NCI-H146 (cell line): Measurements from ENCODE around the gene PBX2.
A peak's percentile ranks its signal among the peaks of the same experiment; 100 is the strongest.
"Not testable (repeated sequence)": the region's sequence is repeated elsewhere in the genome, so short reads cannot be mapped to it uniquely, and the experiment has no call there.

ENCODE experiments used
- DNase-seq: peaks from one replicate; lab custom pipeline; 2025; lab: John Stamatoyannopoulos, UW

Gene PBX2

DNA sequence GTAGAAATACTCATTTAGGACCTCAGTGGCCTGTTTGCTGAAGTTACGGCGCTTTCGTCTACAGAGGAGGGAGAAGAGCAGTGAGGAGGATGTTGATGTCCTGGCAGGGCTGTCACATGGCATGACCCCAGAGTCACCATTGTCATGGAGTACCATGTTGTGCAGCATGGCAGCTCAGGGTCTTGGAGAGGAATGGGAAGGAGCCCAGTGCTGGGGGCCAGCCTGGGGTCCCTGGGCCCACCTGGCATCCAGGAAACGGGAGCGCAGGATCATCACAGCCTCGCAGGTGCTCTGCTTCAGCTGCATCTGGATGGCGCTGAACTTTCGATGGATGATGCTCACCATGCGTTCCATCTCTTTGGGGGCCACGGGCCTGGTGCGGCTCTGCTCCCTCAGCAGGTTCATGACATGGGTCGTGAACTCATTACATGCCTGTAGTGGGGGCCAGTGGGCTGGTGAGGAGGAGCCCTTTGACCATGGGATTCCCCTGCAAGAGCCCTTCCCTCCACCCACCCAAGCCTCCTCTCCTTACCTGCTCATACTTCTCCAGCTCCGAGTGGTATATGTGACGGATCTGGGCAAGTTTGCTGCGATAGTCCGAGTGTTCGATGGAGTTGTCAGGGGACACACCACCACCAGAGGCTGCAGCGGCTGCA, 2.1 kb downstream of the PBX2 start:
- DNase-seq = not testable (repeated sequence)

- DNase-seq = no peak
These were observed 2.8 kb downstream of the PBX2 start for GRCh38 chr6:32187009-32187709.

GRCh38 chr6:32186151-32186840, 3.7 kb downstream of the PBX2 start:
- DNase-seq = not testable (repeated sequence)

DNA sequence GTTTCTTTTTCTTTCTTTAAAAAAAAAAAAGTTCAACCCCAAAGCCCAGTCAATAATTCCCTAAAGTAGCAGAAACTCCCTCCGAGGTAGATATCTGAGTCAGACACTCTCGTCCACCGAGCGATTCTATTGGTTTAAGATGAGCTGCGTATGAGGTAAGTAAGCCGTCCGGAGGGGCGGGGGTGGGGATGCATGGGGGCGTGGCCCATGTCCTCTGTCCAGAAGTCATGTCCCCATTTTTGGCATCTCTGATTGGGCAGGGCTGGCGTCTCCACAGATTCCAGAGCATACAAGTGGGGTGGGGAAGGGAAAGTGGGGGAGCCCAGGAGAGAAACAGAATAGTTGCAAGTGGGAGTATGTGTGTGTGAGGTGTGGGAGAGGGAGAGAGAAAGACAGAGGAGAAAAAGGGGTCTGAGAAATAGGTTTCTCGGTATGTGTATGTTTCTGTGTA, 4.3 kb downstream of the PBX2 start:
- not testable (repeated sequence) for DNase-seq

- DNase-seq = no peak
These were observed 5.8 kb downstream of the PBX2 start, which contains the start of gene AGER for GRCh38 chr6:32184084-32184640. Gene AGER (minus strand): TSS chr6:32184253. CDS start chr6:32184222, 31 bp downstream.

GRCh38 chr6:32183483-32184083, 6.4 kb downstream of the PBX2 start:
- no peak for DNase-seq

DNA sequence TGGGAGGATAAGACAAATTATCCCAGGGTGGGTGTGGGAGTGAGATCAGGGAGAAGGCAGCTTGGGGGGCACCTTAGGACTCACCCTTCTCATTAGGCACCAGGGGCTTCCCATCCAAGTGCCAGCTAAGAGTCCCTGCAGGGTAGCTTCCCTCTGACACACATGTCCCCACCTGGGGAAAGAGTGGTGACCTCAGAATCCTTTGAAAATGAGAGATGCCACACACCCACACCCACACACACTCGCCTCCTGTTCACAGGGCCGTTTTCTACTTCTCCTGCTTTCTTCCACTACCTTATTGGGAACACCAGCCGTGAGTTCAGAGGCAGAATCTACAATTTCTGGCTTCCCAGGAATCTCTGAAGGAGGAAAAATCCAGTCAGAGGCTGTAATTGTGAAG, 7.0 kb downstream of the PBX2 start:
- no peak for DNase-seq

- no peak for DNase-seq
These were observed 7.4 kb downstream of the PBX2 start for GRCh38 chr6:32182555-32182981.

DNA sequence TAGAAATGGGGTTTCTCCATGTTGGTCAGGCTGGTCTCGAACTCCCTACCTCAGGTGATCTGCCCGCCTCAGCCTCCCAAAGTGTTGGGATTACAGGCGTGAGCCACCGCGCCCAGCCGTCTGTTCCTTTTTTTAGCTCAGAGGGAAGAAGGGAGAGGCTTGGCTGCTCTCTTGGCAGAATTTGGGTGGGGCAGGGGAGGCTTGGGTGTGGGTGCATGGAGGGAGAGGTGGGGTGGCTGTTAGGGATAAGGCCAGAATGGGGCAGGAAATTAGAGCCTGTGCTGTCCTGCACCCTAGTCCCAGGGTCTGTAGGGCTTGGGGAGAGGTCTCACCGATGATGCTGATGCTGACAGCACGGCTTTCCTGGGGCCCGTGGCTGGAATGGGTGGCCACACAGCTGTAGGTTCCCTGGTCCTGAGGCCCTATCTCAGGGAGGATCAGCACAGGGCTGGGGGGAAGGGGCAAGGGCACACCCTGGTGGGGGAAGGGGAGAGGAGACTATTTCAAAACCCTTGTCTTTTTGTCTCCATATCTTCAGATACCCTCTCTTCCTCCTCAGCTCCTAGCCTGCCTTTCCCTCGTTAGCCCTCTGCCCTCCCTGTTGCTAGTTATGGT, 8.0 kb downstream of the PBX2 start:
- DNase-seq = no peak

- no peak for DNase-seq
These were observed 8.8 kb downstream of the PBX2 start for GRCh38 chr6:32181148-32181702.

GRCh38 chr6:32179766-32180405, 10.1 kb downstream of the PBX2 start:
- no peak for DNase-seq

- DNase-seq = no peak
These were observed 11.2 kb downstream of the PBX2 start for GRCh38 chr6:32178547-32179440.

- DNase-seq = peak; percentile 99
These were observed 12.0 kb downstream of the PBX2 start, which contains the start of gene RNF5 for GRCh38 chr6:32177788-32178546. Gene RNF5 (plus strand): TSS chr6:32178405. CDS start chr6:32178512, 107 bp downstream.

- DNase-seq = peak; percentile 78
These were observed 12.7 kb downstream of the PBX2 start for GRCh38 chr6:32177183-32177787.

- peak; percentile 22 for DNase-seq
These were observed 13.4 kb downstream of the PBX2 start for GRCh38 chr6:32176476-32177182.

- DNase-seq = peak; percentile 97
These were observed 14.1 kb downstream of the PBX2 start, which contains the start of gene AGPAT1 for GRCh38 chr6:32175711-32176475. Gene AGPAT1 (minus strand): TSS chr6:32176084. CDS start chr6:32171496, 4,588 bp downstream.

DNA sequence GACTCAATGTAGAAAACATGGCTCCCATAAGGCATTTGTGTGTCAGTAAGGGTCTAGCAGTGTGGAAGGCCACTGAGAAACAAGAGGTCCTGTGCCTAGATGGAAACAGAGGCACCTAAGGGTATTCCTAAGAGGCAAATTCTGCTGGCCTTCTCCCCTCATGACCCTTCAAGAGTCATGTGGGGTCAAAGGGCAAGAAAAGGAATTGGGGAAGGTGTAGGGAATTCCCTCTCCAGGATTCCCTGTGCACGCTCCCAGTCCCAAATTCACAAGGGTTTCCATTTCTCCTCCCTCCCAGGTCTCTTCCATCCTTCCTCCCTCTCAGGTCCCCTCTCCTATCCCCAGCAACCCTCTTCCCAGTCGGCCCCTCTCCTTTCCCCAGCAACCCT, 14.7 kb downstream of the PBX2 start:
- no peak for DNase-seq
